ENCODE results near the gene SCGB1D4.
"Not testable (repeated sequence)": the region's sequence is repeated elsewhere in the genome, so short reads cannot be mapped to it uniquely, and the experiment has no call there.

SCGB1D4 gene, protein sequence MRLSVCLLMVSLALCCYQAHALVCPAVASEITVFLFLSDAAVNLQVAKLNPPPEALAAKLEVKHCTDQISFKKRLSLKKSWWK

DNA sequence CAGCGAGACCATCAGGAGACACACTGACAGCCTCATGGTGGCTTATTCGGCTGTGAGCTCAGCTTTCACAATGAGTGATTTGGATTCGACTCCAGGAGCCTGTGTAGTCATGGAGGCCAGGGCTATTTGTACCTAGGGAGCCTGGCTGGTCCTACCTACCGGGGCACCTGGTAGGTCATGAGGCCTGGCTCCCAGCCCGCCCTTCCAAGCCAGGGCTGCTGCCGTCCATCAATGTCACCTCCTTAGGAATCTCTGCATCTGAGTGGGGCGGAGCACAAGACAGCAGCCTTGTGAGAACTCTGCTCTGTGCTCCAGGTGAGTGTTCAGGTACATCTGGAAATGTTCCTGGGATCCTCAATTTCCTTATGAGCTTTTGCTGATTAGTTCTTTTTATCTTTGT is at the start of gene SCGB1D4:
TSS of gene SCGB1D4 (minus strand) at position 101 of the 400 bp plus-strand sequence. CDS start at position 36, 65 bp downstream.
- no peak for DNase-seq

GRCh38 chr11:62345861-62346260 is 47.0 kb upstream of the SCGB1D4 start:
- no peak for DNase-seq

DNA sequence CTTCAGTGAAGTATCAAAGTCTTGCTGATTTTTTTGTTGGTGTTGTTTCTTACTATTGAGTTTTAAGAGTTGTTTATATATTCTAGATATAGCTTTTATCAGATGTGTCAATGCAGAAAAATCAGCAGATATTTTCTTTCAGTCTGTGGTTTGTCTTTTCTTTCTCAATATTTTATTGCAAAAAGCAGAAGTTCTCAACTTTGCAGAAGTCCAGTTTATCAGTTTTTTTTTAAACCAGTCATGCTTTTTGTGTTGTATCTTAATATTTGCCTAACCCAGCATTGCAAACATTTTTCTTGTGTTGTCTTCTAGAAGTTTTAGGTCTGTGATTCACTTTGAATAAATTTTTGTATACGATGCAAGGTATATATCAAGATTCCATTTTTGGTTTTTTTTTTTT is 45.3 kb upstream of the SCGB1D4 start:
- no peak for DNase-seq

GRCh38 chr11:62343646-62344190 is 44.8 kb upstream of the SCGB1D4 start:
- DNase-seq = not testable (repeated sequence)

GRCh38 chr11:62341588-62341987 is 42.7 kb upstream of the SCGB1D4 start:
- DNase-seq = no peak

GRCh38 chr11:62340269-62340901 is 41.5 kb upstream of the SCGB1D4 start:
- peak; percentile 17 for DNase-seq

GRCh38 chr11:62338218-62338617 is 39.3 kb upstream of the SCGB1D4 start:
- peak; percentile 20 for DNase-seq

GRCh38 chr11:62337303-62338181 is 38.7 kb upstream of the SCGB1D4 start, which contains the start of gene ASRGL1:
Gene ASRGL1, plus strand, starts transcription at chr11:62337448. Its CDS starts 530 bp downstream, at chr11:62337978.
- DNase-seq = peak; percentile 84

DNA sequence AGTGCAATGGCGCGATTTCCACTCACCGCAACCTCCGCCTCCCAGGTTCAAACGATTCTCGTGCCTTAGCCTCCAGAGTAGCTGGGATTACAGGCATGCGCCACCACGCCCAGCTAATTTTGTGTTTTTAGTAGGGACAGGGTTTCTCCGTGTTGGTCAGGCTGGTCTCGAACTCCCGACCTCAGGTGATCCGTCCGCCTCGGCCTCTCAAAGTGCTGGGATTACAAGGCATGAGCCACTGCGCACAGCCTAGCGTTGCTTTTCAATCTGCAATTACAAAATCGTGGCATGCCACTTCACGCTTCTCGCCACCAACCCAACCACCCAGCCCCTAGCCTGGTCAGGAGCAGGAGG is 38.1 kb upstream of the SCGB1D4 start:
- DNase-seq = not testable (repeated sequence)

DNA sequence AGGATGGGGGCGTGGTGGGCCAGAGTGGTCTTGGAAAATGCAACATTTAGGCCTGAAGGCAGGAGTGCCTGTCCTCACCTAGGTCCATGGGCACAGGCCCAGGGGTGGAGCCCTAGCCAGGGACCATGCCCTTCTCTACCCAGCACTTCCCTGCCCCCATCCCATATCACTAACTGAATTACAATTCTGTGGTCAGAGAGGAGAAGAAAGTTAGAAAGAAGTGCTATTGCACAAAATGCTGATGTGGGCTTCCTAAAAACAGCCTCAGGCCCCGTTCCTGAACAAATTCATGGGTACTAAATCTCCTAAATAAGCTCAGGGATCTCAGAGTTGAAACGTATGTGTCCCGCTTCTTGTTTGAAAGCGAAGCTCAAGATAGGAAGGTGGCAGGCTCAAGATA is 34.9 kb upstream of the SCGB1D4 start:
- no peak for DNase-seq

DNA sequence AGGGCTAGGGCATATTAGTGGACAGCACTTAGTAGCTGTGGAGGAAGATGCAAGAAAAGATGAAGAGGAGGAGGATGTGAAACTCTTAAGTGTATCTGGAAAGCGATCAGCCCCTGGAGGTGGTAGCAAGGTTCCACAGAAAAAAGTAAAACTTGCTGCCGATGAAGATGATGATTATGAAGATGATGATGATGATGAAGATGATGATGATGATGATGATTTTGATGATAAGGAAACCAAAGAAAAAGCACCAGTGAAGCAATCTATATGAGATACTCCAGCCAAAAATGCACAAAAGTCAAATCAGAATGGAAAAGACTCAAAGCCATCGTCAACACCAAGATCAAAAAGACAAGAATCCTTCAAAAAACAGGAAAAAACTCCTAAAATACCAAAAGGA is 32.4 kb upstream of the SCGB1D4 start:
- DNase-seq = not testable (repeated sequence)

GRCh38 chr11:62327541-62327940 is 28.7 kb upstream of the SCGB1D4 start:
- not testable (repeated sequence) for DNase-seq

- not testable (repeated sequence) for DNase-seq
These were observed 27.8 kb upstream of the SCGB1D4 start for GRCh38 chr11:62326719-62327118.

GRCh38 chr11:62325781-62326180 is 26.9 kb upstream of the SCGB1D4 start:
- DNase-seq = not testable (repeated sequence)

DNA sequence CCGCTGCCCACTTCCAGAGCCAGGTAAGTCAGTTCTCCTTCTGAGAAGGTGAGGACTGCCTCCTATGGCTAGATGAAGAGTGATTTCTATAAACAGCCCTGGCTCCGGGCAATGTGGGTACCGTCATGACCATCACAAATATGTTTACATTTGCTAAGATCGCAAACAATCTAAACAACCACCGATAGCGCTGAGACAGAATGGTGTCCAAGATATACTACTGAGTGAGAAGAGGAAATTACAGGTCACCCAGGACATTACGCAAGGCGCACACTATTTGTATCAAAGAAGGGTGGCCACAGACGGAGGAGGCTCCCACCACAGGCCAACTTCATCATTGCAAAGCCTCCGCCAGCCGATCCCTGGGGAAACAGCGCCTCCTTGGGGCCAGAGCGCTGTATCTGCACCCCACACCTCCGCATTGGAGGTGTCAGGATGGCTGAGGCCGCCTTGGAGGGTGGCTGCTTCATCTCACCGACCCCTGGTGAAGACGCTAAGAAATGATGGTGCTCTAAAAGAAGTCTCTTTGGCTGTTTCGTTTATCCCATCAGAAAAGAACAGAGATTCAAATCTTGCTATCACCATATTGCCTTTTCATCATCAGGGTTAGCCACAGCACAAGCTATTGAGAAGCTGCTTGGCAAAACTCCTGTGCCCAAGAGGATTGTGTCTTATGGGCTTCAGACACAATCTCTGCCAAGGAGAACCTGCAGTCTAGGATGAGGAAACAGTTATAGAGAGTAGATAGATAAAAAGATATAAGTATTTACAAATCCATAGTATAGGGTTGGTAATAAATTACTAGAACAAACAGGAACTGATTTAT is 26.1 kb upstream of the SCGB1D4 start:
- DNase-seq = no peak

DNA sequence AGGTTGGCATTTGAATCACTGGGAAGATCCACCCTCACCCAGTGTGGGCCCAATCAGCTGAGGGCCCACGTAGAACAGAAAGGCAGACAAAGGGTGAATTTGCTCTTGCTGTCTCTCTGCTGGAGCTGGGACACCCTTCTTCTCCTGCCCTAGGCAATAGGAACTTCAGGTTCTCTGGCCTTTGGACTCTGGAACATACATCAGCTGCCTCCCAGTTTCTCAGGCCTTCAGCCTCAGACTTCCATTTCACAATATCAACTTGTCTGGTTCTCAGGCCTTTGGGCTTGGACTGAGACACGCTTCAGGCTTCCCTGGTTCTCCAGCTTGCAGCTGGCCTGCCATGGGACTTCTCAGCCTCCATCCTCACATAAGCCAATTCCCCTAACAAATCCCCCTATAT is 23.6 kb upstream of the SCGB1D4 start:
- DNase-seq = no peak

- no peak for DNase-seq
These were observed 16.6 kb upstream of the SCGB1D4 start for GRCh38 chr11:62315431-62315830.

DNA sequence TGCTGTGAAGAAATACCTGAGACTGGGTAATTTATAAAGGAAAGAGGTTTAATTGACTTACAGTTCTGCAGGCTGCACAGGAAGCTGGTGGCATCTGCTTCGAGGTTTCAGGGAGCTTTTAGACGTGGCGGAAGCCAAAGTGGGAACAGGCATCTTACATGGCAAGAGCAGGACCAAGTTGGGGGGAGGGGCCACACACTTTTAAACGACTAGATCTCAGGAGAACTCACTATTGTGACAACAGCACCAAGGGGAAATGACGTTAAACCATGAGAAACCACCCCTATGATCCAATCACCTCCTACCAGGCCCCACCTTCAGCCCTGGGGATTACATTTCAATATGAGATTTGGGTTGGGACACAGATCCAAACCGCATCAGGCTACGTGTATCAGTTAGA is 11.1 kb upstream of the SCGB1D4 start:
- no peak for DNase-seq

DNA sequence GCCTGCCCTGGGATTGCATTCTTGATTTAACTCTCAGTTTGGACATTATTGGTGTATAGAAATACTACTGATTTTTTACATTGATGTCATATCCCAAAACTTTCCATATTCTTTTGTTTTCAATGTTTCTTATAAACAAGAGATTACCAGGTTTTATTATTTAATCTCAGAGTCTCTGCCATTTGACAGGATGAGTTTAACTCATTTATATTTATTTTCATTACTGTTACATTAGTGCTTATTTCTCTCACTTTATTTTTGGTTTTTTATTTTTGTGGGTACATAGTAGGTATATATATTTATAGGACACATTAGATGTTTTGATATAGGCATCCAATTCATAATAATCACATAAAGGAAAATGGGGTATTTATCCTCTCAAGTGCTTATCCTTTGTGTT is 9.1 kb upstream of the SCGB1D4 start:
- DNase-seq = no peak

- DNase-seq = no peak
These were observed 7.4 kb upstream of the SCGB1D4 start for GRCh38 chr11:62306227-62306626.

DNA sequence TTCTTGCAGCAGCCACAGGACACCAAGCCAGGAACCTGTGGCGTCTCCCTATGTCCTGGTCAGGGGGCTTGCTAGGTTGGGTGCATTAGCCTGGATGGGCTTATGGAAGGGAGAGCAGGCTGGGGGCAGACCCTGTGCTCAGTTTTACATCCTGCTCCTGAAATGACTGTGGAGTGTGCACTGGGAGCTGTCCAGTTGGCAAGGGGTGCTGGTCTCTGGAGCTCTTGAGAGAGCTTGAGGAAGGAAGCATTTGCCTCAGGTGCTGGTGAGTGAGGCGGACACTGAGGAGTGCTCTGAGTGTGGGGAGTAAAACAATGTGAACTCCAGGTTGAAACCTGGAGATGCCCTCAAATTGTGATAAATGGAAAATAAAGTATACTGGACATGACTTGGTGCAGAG is 3.4 kb downstream of the SCGB1D4 start:
- DNase-seq = no peak

DNA sequence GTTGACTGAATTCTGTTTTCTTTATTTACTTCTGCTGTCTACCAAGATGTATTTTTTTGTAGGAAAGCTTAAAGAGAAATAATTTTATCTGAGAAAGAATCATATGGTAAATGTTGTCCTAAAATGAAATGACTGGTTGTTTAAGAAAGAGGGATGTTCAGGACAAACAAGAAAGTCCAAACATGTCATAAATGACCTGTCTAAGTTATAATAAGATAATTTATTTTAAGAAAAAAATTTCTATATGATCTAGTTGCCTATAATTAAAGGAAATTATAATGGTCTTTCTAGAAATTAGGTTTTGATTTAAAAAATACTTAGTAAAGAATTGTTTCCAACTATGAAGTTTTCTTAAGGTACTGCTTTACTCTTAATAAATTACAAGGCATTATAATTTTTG is 18.4 kb downstream of the SCGB1D4 start:
- DNase-seq = no peak

GRCh38 chr11:62273789-62274275 is 25.0 kb downstream of the SCGB1D4 start:
- no peak for DNase-seq
